Bronchial epithelial cell (primary cell): ENCODE measurements around the gene DOK5. TPM values are rescaled to one million over a fixed set of nuclear protein-coding genes. Genes with fewer than 3 reads are reported as not detected.

Source experiments
- DNase-seq: peaks from one replicate; pipeline ENCODE4 v3.0.0-alpha.2; 2010; ENCODE audit warnings: low read depth
- FAIRE-seq: peaks from 2 replicates; lab custom pipeline; 2011; peaks lifted over from hg19 to GRCh38; lab: Jason Lieb, UNC
- H3K27me3 ChIP-seq: 2 replicates; pipeline ENCODE4 v1.5.1; 2011; ENCODE audit warnings: low read length; ENCODE audit not compliant: control insufficient read depth, insufficient read depth
- H3K36me3 ChIP-seq: 2 replicates; pipeline ENCODE4 v1.5.1; 2011; ENCODE audit warnings: low read length; ENCODE audit not compliant: control insufficient read depth, insufficient read depth
- H3K4me3 ChIP-seq: 2 replicates; pipeline ENCODE4 v1.5.1; 2011; ENCODE audit warnings: mild to moderate bottlenecking, low read depth, low read length, control low read depth
- total RNA-seq: library from RNA; depleted of rRNA; stranded (reverse); fragments of >200 nt; gene quantifications from 2 replicates; pipeline ENCODE4 v1.2.1, GENCODE V29; 2014
- TF ChIP-seq, protein P1 (sequence below): IDR thresholded peaks from 2 replicates; pipeline ENCODE4 v1.5.1; 2011; ENCODE audit warnings: mild to moderate bottlenecking, moderate library complexity, low read length, control low read depth, inconsistent platforms; ENCODE audit not compliant: insufficient read depth, severe bottlenecking

The DOK5 gene
- total RNA-seq, 1 donor from 2014 or later, result not detected

DNA sequence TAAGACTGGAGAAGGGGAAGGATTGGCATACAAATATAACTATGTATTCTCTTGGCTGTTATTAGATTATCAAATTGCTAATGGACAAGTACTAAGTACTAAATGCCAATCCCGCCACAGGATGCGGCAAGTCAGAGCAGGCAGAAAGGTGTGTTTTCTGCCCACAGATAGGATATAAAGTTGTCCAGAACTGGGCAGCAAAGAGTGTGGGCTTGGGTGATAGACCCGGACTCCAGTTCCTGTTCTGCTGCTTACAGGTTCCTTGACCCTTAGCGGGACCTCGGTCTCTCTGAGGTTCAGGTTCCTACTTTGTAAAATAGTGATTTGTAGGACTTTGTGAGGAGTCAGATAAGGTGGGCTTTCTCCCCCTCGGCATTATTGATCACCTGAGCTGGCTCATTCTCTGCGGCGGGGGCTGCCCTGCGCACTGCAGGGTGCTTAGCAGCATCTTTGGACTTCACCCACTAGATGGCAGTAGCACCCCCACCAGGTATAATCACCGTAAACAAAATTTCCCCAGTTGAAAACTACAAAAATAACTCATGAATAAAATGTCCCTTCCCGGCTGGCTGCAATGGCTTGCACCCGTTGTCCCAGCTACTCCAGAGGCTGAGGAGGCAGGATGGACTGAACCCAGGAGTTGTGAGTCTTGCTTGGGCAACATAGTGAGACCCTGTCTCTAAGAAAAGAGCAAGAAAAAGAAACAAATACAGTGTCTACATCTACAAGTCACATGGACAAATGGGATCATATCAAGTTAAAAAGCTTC lies 193.1 kb downstream of the DOK5 start:
- no peaks in the 10 kb centered on the region for H3K27me3 ChIP-seq
- DNase-seq, result peak; percentile 19
- no peak overlapping the region for H3K4me3 ChIP-seq
- TF ChIP-seq, protein P1, sequence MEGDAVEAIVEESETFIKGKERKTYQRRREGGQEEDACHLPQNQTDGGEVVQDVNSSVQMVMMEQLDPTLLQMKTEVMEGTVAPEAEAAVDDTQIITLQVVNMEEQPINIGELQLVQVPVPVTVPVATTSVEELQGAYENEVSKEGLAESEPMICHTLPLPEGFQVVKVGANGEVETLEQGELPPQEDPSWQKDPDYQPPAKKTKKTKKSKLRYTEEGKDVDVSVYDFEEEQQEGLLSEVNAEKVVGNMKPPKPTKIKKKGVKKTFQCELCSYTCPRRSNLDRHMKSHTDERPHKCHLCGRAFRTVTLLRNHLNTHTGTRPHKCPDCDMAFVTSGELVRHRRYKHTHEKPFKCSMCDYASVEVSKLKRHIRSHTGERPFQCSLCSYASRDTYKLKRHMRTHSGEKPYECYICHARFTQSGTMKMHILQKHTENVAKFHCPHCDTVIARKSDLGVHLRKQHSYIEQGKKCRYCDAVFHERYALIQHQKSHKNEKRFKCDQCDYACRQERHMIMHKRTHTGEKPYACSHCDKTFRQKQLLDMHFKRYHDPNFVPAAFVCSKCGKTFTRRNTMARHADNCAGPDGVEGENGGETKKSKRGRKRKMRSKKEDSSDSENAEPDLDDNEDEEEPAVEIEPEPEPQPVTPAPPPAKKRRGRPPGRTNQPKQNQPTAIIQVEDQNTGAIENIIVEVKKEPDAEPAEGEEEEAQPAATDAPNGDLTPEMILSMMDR, result peak; percentile 82
- no peaks in the 10 kb centered on the region for H3K36me3 ChIP-seq
- no peak for FAIRE-seq

DNA sequence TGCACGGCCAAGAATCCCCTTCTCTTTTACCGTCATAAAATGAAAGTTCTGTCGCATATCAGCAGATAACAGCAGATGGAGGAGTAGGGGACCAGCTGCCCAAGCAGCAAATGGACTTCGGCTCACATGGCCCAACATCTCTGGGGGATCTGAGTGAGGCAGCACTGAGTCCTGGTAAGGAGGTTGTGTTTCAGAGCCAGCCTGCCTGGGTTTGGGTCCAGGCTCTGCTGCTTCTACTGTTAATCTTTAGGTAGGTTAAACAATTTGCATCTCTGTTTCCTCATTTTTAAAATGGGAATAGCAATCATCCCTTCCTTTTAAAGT lies 193.6 kb downstream of the DOK5 start:
- no peak overlapping the region for H3K4me3 ChIP-seq
- TF ChIP-seq, protein P1, result no peak
- no peak for FAIRE-seq
- DNase-seq, result no peak
- no peaks in the 10 kb centered on the region for H3K36me3 ChIP-seq
- H3K27me3 ChIP-seq, result no peaks in the 10 kb centered on the region

DNA sequence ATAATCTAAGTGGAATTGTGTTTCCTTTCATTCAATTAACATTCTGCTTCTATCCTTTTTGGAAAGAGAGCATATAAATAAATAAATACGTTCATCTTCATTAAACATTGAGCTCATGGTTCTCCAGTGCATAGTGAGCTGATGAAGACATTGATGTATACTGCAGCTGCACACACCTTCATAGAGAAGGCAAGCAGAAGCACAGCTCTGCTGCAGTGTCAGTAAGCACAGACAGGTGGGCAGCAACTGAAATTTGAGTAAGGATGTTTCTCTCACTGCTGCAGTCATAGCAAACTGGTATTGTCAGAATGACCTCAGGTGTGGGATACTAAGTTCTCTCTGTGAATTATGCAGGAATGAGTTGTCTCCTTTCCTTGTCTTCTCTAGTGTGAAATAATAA lies 202.9 kb downstream of the DOK5 start:
- H3K4me3 ChIP-seq, result no peak overlapping the region
- no peak for DNase-seq
- H3K36me3 ChIP-seq, result no peaks in the 10 kb centered on the region
- no peak for FAIRE-seq
- TF ChIP-seq, protein P1, result no peak
- H3K27me3 ChIP-seq, result no peaks in the 10 kb centered on the region

DNA sequence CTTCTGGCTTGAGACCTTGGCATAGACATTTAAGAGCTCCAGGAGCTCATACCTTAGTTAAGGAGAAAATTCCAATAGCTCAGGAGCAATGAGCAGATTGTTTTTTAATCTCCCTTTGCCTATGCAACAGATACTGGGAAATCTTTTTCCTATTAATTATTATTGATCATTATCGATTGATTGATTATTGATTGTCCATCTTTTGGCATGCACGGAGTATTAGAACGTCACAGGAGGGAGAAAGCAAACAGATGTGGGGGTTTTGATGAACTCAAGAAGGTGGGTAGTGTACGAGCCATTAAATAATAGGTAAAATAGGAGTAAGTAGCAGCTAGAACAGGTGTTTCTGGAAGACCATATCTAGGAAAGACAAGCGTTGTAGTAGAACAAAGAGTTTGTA lies 205.0 kb downstream of the DOK5 start:
- TF ChIP-seq, protein P1, result no peak
- DNase-seq (no peak), FAIRE-seq (no peak)
- no peak overlapping the region for H3K4me3 ChIP-seq
- H3K27me3 ChIP-seq, result no peaks in the 10 kb centered on the region
- H3K36me3 ChIP-seq, result no peaks in the 10 kb centered on the region

DNA sequence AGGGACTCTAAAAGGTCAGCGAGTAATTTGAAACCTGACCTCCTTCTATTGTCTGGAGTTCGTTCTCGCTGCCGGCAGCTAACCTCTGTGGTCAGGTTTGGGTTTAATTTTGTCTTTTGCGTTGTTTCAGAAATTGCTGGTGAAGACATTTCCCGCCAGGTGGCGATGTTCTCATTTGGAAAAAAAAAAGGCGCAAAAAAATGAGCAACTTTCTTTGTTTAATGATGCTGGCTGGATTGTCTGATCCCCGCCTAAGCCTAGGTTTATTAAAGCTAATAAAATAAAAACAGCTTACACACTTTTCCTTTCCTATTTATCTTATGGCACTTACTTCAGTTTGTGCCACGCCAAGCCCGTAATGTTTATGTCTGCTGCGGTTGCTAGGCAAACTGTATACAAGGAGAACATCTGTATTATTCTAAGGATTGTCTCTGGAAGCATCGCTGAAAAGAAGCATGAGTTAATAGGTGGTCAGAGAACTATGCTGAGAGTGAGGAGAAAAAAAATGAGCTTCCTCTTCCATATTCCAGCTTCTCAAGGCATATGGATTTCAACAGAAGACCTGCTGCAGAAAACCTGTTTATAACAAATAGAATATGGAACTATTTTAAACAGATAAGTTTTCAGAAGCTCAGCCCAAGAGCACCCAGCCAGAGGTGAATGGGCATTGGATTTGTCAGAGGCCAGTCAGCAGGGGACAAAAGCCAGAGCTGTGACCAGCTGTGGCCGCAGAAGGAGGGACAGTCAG lies 205.7 kb downstream of the DOK5 start:
- Histone ChIP-seq H3K27me3 (no peaks in the 10 kb centered on the region), H3K36me3 (no peaks in the 10 kb centered on the region), H3K4me3 (no peak overlapping the region)
- FAIRE-seq (no peak), DNase-seq (peak; percentile 27)
- TF ChIP-seq, protein P1, result peak; percentile 63
